ENCODE results near the gene BLNK.

GRCh38 chr10:96250349-96250748 is 21.0 kb downstream of the BLNK start:
- TF ChIP-seq, protein P1, sequence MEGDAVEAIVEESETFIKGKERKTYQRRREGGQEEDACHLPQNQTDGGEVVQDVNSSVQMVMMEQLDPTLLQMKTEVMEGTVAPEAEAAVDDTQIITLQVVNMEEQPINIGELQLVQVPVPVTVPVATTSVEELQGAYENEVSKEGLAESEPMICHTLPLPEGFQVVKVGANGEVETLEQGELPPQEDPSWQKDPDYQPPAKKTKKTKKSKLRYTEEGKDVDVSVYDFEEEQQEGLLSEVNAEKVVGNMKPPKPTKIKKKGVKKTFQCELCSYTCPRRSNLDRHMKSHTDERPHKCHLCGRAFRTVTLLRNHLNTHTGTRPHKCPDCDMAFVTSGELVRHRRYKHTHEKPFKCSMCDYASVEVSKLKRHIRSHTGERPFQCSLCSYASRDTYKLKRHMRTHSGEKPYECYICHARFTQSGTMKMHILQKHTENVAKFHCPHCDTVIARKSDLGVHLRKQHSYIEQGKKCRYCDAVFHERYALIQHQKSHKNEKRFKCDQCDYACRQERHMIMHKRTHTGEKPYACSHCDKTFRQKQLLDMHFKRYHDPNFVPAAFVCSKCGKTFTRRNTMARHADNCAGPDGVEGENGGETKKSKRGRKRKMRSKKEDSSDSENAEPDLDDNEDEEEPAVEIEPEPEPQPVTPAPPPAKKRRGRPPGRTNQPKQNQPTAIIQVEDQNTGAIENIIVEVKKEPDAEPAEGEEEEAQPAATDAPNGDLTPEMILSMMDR (IDR thresholded peaks at IDR 0.05): no peak
- no peak for TF ChIP-seq EZH2phosphoT487 (IDR thresholded peaks at IDR 0.05)
- no peak for TF ChIP-seq EZH2 (IDR thresholded peaks at IDR 0.05)

Measured in neural progenitor cell (in vitro differentiated cells).